Neutrophil (primary cell): Measurements from ENCODE around the gene PPP4R3B.

ENCODE experiments used
- H3K27ac ChIP-seq: fragments of 200-600 bp; sonication (generic); 2 replicates; pipeline ENCODE4 v1.5.1; 2016; ENCODE audit warnings: mild to moderate bottlenecking, moderate library complexity
- H3K27me3 ChIP-seq: fragments of 200-600 bp; sonication (generic); 2 replicates; pipeline ENCODE4 v1.6.0; 2016; ENCODE audit warnings: mild to moderate bottlenecking
- H3K36me3 ChIP-seq: fragments of 200-600 bp; sonication (generic); 2 replicates; pipeline ENCODE4 v1.5.1; 2017
- H3K4me1 ChIP-seq, 2 experiments: fragments of 200-600 bp in 1 of 2; sonication (generic) in 1 of 2; 1 replicate in 1 of 2; 2 replicates in 1 of 2; pipeline versions ENCODE4 v1.5.1 to v1.6.1; 2013 to 2016; ENCODE audit warnings: low read depth in 1 of 2, low read length in 1 of 2, mild to moderate bottlenecking in 1 of 2, moderate library complexity in 1 of 2; ENCODE audit not compliant: control insufficient read depth in 1 of 2, insufficient read depth in 1 of 2
- H3K4me3 ChIP-seq, 2 experiments: fragments of 200-600 bp in 1 of 2; sonication (generic) in 1 of 2; 1 replicate in 1 of 2; 2 replicates in 1 of 2; pipeline ENCODE4 v1.5.1; 2013 to 2016; ENCODE audit warnings: low read depth in 1 of 2, low read length in 1 of 2, mild to moderate bottlenecking in 1 of 2, moderate library complexity in 1 of 2
- H3K9me3 ChIP-seq: fragments of 200-600 bp; sonication (generic); 2 replicates; pipeline ENCODE4 v1.5.1; 2016
- CTCF ChIP-seq: fragments of 200-600 bp; sonication (generic); IDR thresholded peaks from 2 replicates; pipeline ENCODE4 v1.5.1; 2016; ENCODE audit warnings: antibody characterized with exemption

PPP4R3B gene

DNA sequence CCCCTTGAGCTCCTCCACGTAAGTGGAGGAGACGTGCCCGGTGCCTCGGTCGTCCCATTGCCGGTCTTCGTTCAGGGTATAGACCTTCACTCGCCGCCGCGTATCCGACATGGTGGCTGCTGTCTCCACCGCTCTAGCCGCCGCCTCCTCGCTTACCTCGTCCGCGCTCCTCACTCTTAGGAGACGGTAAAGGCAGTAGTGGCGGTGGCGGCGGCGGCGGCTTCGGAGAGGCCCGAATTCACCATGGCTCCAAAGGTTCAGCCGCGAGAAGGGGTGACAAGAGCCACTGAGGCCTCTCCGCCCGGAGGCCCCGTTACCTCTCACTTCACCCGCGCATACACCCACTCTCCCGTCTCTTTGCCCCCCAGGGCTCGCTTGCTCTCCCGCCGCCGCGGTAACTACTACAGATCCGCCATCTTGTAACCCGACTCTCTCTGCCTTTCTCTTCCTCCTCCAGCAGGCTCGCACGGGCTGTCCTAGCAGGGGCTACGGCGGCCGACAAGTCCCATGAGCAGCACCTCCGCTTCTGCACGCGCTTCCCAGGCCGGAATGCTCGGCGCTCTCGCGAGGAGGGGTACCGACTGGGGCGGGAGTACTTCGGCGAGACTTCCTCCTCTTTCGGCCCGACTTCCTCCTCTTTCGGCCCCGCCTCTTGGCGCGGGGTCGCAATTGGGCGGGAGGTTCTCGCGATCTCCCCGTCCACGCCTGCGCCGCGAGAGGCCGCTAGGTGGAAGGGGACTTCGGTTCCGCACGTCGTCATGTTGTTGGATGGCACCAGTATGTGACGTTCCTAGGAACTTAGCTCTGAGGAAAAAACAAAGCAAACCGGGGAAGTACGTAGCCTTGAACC lies at the start of gene PPP4R3B:
Gene PPP4R3B (minus strand): TSS at position 448 of the 850 bp plus-strand sequence. CDS start 337 bp downstream, at position 111.
- Histone ChIP-seq H3K4me1 (peaks cover 26 to 48% of the 10 kb centered on the region in 2 experiments), H3K9me3 (no peaks in the 10 kb centered on the region), H3K4me3 (peak within 1 kb of the TSS; percentile 80 to 88), H3K36me3 (peaks cover 32% of the 10 kb centered on the region), H3K27me3 (no peaks in the 10 kb centered on the region), H3K27ac (peak within 1 kb of the TSS; percentile 90)
- TF ChIP-seq CTCF: peak; percentile 95

DNA sequence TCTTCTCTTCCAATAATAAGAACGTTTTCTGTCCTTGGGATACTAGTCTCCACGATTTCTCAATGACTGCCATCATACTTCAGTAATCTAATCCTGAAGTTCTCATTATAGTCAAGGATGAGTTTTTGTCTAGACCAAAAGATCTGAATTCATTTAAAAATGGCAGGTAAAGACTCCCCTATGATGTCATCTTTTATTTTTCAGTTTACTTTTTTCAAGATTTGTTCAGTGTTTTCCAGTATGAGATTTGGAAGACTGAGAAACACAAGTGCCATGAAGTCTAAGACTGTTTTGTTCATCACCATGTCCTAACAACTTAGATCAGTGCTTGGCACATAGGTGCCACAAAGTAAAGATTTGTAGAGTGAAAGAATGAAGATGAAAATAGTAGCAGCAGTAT lies 35.8 kb upstream of the PPP4R3B start:
- TF ChIP-seq CTCF: no peak
- no peak overlapping the region for H3K27ac ChIP-seq
- H3K4me3 ChIP-seq: no peak overlapping the region
- H3K27me3 ChIP-seq: no peaks in the 10 kb centered on the region
- H3K9me3 ChIP-seq: no peaks in the 10 kb centered on the region
- no peaks in the 10 kb centered on the region for H3K36me3 ChIP-seq
- H3K4me1 ChIP-seq: no peaks in the 10 kb centered on the region

DNA sequence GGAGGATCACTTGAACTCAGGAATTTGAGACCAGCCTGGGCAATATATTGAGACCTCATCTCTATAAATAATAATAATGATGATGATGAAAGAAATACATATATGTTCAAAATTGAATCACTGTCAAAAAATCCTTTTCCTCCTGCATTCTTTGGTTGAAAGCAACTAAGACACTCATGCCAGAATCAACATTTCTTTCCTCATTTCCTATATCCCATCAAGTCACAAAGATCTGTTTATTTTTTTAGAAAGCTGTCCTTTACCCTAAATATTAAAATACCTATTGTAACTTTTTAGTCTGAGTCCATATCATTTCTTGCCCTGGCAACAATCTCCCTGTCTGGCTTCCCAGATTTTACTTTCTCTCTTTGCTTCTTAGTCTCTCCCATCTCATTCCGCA lies 31.8 kb upstream of the PPP4R3B start:
- H3K27ac ChIP-seq: no peak overlapping the region
- H3K27me3 ChIP-seq: no peaks in the 10 kb centered on the region
- TF ChIP-seq CTCF: no peak
- no peaks in the 10 kb centered on the region for H3K9me3 ChIP-seq
- no peak overlapping the region for H3K4me3 ChIP-seq
- no peaks in the 10 kb centered on the region for H3K4me1 ChIP-seq
- no peaks in the 10 kb centered on the region for H3K36me3 ChIP-seq

DNA sequence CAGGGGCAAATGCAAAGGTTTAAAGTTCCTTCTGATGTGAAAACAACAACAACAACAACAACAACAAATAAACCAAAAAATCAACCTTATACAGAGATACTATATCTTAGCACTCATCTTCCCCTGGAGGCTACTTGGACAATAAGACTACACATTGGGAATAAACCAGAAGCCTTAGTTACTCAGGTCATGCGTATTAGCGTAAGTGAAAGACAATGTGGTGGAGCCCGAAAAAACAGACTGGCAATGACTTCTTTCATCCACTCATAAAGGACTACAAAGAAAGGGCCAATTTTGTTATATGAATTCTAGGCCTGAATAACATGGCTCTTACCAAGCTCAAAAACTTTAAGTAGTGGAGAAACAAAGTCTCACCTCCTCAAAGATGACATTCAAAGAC lies 19.4 kb upstream of the PPP4R3B start:
- no peak for TF ChIP-seq CTCF
- Histone ChIP-seq H3K4me1 (no peaks in the 10 kb centered on the region), H3K4me3 (no peak overlapping the region), H3K27me3 (no peaks in the 10 kb centered on the region), H3K36me3 (peaks cover 12% of the 10 kb centered on the region), H3K9me3 (no peaks in the 10 kb centered on the region), H3K27ac (no peak overlapping the region)

DNA sequence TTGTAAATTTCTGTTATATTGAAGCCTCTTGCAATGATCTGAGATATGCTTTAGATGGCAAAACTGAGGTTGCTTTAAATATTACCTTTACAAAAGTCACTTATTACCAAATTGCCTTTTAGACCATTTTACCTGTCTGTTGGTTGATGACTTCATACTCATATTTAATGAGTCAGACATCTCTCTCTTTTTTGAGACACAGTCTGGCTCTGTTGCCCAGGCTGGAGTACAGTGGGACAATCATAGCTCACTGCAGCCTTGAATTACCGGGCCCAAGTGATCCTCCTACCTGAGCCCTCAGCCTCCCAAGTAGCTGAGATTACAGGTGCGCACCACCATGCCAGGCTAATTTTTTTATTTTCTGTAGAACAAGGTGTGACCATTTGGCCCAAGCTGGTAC lies 11.5 kb upstream of the PPP4R3B start:
- peaks cover 17% of the 10 kb centered on the region for H3K36me3 ChIP-seq
- no peak overlapping the region for H3K27ac ChIP-seq
- H3K4me3 ChIP-seq: no peak overlapping the region
- TF ChIP-seq CTCF: no peak
- H3K4me1 ChIP-seq: no peaks in the 10 kb centered on the region
- no peaks in the 10 kb centered on the region for H3K9me3 ChIP-seq
- H3K27me3 ChIP-seq: no peaks in the 10 kb centered on the region
